GM19043 (cell line): ENCODE results near the gene SIDT1.

Experiments
- ATAC-seq: cut with Tn5 transposase; IDR thresholded peaks from one replicate; pipeline ENCODE4 v1.9.1; 2021; ENCODE audit warnings: low read depth; ENCODE audit not compliant: unreplicated experiment

SIDT1 gene

DNA sequence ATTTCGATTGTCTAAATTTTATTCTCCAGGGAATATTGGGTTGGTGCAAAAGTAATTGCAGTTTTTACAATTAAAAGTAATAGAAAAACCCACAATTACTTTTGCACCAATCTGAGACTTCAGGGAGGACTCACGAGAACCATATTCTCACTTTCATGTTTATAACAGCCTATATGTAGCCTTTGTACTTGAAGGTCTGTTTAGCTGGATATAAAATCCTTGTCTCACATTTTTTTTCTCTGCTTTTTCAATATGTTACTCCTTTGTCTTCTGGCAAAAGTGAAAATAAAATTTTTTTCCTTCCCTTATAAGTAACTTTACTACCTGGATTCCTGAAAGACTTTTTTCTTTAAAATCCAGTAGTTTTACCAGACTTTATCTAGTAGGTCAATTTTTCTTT, 9.2 kb downstream of the SIDT1 start:
- ATAC-seq: no peak

DNA sequence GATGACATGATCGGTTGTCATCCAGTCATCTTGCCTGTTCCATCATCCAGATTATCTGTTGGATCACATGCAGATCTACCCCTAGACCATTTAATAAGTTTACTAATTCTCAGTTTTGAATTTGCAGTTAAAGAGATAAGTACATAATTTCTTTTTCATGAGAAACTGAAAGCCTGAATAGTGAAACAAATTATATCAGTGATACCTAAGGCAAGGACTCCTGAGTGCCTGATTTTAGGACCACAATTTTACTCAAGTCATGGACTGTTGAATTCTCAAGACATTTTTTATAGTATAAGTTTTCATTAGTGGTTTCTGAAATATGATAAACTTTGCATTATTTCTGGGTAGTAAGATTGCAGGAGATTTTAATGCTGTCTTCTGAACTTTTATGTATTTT, 13.2 kb downstream of the SIDT1 start:
- ATAC-seq: no peak

DNA sequence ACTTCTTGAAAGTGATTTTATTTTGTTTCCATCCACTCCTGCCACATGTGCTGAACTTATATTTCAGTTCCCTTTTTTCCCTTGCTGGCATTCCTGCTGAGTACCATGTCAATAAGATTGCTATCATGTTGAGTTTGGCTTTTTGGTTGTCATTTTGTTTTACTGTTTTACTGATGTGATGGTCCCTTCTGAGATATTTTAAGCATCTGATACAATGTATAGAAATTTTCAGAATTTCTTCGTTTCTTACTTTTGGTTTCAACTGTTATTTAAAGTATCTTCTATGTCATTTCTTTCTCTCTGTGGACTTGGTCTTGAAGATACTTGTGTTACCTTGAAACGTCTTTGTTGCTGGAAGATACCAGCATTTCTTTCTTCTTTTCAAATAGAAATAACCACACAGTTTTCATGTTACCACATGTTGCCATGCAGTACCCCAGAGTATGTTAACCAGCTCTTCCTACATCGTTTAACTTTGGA, 14.1 kb downstream of the SIDT1 start:
- ATAC-seq: peak; percentile 87

DNA sequence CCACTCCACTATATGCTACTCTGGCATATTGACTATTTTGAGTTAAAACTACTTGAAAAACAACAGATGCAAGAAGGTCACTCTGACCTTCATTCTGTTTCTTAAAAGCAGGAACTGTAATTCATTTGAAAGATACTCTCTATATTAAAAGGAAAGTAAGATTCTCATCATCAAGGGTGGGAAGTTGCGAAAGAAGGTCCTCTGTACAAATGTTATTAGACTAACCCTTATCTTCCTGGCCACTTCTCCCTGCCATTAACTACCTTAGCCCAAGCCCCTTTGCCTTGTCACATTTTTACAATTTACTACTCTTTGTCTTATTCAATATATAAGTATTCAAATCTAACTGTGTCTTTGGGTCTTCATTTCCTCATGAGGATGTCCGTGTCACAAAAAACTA, 16.1 kb downstream of the SIDT1 start:
- no peak for ATAC-seq

DNA sequence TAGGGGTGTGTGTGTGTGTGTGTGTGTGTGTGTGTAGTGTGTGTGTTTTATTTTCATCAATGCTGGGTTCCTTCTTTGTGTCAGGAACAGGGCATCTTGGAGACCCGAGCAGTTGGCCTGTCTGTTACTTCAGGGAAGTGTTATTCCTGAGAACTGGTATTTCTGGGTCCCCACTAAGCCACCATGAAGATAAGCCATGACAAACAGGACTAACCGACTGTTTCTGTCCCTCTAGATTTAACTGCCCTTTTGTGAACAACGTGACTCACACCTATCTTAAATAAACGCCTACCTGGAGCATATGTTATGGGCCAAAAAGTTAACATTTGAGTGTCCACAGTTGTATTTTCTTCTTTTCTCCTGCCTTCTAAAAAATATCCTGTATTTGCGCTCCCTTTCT, 19.5 kb downstream of the SIDT1 start:
- no peak for ATAC-seq

DNA sequence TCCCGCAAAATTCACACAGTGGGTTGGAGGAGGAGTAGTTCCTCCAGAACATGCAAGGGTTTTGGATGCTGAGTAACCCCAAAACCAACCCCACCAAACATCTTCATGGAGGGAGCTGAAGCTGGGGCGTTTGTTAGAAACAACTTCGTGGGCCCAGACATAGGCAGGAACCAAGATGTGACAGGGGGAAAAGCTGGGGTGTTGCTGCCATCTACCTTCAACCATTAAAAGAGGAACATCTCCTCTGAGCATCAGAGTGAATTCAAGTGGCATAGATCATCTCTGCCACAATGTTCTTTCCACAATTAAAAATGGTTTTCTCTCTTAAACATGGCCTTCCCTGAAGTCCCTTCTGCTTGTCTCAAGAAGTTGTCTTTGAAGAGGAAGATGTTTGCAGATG, 20.5 kb downstream of the SIDT1 start:
- ATAC-seq: no peak

DNA sequence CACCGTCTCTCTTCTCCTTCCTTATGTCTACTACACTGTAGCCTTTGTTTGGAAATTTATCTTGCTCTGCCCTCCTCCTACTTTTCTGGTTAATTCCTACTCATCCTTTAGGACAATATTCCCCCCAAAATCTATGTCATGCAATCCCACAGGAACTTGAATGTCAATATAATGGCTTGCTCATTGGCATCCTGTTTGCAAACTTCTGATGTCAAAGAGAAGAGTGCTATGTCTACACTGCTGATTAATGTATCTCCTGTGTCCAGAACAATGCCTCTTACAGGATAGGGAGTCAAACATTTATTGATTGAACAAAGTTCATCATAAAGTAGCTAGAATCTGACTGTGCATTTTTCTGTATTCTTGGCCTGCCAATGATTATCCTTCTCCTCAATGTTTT, 22.8 kb downstream of the SIDT1 start:
- ATAC-seq: no peak

DNA sequence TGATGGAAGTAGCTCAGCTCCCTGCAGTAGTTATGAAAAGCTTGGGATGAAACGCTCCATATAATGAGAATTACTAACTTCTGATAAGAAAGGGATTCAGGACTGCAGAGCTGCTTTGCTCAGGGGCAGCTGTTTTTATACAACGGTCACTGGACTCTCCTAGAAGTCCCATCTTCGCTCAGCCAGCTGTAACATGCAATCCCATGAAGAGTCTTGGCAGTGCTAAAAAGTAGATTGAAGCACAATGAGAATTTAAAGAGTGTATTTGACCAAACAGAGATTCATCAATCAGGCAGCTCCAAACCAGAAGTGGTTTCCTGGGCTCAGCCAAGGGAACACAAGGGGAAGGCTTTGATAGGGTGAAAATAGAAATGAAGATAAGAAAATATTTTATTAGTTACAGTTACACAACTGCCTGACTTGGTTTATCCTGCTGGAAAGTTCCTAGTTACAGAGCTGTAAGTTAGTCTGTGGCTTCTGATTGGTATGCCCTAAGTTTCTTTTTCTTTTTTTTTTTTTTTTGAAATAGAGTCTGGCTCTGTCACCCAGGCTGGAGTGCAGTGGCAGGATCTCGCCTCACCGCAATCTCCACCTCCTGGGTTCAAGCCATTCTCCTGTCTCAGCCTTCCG, 24.1 kb downstream of the SIDT1 start:
- no peak for ATAC-seq

DNA sequence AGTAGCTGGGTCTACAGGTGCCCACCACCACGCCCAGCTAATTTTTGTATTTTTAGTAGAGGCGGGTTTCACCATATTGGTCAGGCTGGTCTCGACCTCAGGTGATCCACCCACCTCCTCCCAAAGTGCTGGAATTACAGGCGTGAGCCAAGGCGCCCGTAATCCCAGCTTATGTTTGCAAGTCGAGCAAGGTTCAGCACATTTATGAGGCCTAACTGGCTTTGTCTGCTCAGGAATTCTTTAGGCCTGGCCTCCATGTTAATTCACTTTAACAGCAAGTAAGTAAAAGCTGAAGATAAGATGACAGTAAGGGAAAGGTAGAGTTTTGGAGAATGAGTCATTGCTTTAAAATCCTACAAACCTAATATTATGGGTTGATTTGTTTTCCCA, 24.6 kb downstream of the SIDT1 start:
- ATAC-seq: no peak

DNA sequence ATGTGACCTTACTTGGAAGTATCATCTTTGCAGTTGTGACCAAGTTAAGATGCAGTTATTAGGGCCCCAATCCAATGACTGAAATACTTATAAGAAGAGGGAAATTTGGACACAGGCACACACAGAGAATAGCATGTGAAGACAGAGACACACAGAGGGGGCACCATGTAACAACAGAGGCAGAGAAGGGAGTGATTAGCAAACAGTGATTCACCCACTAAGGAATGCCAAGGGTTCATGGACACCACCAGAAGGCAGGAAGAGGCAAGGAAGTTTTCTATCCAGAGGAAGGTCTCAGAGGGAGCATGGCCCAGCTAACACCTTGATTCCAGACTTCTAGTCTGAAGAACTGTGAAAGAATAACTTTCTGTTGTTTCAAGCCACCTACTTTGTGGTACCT, 25.0 kb downstream of the SIDT1 start:
- no peak for ATAC-seq

DNA sequence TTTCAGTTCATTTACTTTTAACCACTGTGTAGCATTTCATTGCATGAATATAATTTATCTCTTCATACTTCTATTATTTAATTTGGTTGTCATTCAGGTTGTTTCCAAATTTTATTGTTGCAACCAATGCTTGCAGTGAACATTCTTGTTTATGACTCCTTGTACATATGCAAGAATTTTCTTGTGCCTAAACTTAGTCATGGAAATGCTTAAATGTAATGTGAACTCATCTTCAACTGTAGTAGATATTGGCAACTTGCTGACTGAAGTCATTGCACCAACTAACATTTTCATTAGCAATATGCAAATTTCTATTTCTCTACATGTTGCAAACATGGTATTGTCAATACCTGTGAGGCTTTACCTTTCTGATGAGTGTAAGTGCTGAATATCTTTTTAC, 26.7 kb downstream of the SIDT1 start:
- no peak for ATAC-seq

DNA sequence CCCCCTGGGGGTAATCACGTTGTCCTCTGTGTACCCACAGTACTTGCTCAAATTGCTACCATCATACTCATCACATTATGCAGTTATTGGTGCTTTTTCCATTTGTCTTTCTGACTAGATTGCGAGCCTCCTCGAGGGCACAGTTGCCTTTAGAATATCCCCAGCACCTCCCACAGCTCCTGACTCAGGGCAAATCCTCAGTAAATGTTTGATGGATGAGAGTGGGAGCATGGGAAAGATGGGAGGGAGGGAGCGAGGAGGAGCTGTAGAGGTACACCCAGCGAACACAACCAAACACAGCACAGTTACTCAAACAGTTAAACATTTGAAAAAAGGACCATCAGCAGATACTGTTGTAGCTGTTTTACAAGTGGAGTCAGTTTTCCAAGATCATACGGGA, 27.9 kb downstream of the SIDT1 start:
- no peak for ATAC-seq

DNA sequence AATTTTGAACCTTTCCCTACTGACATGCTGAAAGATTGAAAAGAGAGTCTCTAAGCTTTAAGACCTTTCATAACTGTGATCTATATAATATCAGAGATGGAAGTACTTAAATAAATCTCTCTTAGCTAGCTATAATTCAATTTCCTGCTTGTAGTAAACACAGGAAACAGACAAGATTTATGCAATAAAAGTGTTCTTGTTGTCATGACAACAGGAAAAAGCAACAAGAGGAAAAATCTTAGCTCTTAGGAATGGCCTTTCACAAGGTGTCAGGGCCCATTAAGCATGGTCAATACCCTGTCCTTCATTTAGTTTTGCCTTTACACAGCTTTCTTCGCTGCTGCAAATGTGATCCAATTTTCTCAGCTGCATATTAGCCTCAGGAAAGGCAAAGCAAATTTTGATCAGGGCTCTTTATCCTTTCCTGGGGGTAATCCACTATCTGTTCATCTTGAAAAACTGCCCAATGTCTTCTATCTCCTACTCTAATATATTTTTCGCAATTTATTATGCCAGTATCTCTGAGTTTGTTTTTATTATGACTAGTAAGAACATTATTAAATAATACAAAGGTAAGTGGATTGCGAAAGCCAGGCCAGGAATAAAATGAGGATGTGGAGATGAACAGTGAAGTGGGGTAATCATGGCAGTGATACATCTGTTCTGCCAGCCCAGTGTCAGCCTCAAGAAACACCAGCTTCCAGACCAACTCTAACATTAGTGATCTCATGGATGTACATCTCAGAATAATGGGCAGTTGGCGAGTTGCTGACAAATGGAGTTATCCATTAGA, 28.7 kb downstream of the SIDT1 start:
- no peak for ATAC-seq

DNA sequence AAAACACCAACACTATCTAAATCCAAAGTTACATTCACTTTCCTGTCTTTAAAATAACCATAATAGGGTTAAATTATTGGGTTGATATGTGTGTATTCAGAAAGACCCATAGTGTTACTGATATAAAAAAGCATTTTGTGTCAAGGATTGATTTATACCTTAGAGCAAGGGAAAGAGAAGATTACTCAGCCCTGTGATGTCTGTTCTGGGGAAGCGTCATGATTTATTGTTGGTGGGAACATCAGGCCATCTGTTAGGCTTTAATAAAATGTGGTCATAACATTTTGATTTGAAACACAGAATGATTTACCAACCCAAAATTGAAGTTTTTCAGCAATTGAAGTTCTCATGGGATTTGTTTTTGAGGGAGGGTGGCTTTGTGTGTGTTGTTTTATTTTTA, 33.2 kb downstream of the SIDT1 start:
- ATAC-seq: no peak

DNA sequence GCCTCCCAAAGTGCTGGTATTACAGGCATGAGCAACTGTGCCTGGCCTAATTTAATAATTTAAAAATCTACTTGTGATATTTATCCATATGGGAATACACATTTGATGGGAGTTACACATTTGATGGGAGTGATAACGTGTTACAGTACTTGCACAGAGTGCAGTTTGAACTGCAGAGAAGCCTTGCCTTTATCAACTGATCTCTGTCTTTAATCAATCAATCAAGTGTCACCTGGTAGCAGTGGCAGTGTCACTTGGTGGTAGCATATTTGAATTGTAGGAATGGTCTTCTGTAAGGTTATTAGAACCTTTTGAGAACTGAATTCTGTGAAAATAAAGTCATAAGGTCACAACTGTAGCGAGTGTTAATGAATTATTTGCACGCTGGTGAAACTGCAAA, 37.8 kb downstream of the SIDT1 start:
- no peak for ATAC-seq

DNA sequence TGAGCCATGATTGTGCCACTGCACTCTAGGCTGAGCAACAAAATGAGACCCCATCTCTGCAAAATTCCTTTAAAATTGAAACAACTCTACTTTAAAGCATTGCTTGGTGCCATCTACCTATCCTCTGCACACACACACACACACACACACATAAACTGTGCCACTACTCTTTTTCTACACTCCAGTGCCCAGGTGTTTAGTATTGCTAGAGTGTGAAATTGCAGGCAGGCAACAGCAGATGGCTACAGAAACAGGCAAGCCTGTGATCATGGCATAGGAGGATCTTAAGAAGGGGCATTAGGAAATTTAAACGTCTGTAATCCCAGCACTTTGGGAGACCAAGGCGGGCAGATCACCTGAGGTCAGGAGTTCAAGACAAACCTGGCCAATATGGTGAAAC, 39.0 kb downstream of the SIDT1 start:
- ATAC-seq: no peak

DNA sequence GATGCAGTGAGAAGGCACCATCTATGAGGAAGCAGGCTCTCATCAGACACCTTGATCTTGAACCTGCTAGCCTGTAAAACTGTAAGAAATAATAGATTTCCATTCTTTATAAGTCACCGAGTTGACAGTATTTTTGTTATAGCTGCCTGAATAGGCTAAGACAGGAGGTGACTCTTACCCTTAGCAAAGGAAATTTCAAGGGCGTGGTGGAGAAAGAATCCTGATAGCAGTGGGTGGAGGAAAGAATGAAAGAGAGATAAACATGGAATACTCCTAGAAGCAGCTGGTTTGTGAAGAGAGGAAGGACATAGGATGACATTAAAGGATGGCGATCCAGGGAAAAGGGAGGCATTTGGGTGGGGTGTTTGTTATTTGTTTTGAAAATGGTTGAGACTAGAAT, 41.4 kb downstream of the SIDT1 start:
- ATAC-seq: no peak

DNA sequence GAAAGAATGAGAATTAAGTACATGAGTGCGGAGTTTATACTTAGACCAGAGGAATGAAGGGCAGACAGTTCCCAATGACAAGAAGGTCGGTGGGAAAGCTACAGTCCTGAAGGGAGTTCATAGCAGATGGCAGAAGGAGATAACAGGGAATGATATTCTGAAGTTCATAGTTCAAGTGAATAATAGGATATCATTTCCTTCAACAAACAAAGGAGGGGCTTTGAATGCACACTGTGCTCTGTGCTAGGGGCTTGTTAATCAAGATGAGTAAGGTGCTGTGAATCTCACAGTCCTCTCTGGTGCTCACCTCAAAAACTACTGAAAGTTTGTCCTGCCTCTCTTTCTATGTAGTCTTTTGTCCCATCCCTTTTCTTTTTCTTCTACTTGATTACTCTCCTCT, 41.9 kb downstream of the SIDT1 start:
- ATAC-seq: no peak

DNA sequence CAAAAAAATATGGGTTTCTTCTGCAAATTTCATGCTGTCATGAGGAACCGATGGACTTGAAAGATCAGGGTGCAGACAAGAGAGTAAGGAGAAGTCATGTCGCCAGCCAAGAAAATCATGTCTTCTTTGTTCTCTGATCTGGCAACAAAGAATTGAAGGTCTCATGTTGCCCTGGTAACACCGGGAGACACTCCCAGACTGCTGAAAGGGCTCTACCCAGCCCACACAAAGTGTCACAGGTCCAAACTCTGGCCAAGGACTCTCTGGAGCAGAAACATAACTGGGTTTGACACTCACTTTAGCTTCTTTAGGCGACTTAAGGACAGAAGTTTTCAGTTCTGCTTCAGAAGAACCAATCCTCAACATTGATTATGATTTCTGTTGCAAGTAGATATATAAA, 42.9 kb downstream of the SIDT1 start:
- ATAC-seq: no peak

DNA sequence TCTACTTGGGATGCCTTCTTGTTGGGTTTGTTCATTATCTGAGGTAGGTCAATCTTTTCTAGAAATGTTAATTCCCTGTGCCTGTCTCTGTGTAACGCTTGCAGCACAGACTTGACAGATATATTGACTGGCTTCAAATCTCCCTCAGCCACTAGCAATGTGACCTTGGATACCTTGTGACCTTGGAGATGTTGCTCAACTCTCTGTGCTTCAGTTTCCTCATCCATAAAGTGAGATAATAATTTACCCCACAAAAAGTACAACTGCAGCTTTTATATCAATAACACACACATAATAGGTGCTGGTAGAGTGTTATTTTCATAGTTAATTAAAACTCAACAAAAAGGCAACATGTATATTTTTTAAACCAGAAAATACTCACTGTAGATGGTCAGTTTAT, 52.9 kb downstream of the SIDT1 start:
- no peak for ATAC-seq

DNA sequence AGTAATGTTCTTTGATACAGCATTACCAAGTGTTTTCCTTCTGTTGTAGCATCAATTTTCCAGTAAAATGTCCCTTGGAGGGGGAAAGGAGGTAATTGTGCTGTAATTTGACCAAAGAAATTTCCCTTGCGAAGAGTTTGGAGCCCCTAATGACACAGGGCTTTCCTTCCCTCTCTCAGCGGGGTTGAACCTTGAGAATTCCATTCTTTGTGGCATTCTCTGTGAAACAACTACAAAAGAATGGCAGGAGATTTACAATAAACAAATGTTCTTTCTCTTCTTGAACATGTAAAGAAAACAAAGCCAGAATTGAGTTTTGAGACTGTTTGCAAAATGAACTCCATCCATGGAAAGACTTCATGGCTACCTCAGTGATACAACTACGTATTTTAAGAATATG, 53.4 kb downstream of the SIDT1 start:
- no peak for ATAC-seq

DNA sequence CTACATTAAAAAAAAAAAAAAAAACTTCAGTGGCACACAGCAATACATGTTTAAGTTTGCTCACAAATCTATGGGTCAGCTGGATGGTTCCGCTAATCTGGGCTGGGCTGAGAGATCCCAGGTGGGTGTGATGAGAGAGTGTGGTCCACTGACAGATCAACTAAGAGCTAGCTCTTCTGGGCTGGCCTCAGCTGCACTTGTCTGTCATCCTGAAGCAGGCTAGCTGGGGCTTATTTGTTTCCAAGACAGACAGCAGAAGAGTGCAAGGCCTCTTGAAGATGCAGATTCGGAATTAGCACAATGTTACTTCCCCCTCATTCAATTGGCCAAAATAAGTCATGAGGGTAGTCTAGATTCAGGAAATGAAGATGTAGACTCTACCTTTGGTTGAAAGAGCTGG, 56.5 kb downstream of the SIDT1 start:
- ATAC-seq: no peak
